T-cell (primary cell): ENCODE measurements around the gene ZNF689. TPM values are rescaled to one million over a fixed set of nuclear protein-coding genes. Genes with fewer than 3 reads are reported as not detected.

ENCODE experiments used
- ATAC-seq, 4 experiments: fragments of 200-7000 bp in 3 of 4; fragments of 150-1000 bp in 1 of 4; cut with Tn5 transposase; replicated peaks in 1 of 4; 1 replicate in 3 of 4; 2 replicates in 1 of 4; pipeline ENCODE4 v1.10.0; 2021; ENCODE audit warnings: moderate library complexity in 3 of 4, mild to moderate bottlenecking in 2 of 4, moderate number of reproducible peaks in 1 of 4
- CTCF ChIA-PET, 2 donors: fragments of 300-600 bp; sonication (Branson Sonifier 250); formaldehyde crosslinking; loops; one replicate each; lab custom pipeline; 2022; ENCODE audit warnings: antibody characterized with exemption in 2 of 2; lab: Charles Lee
- POLR2A ChIA-PET, 2 donors: fragments of 300-600 bp; sonication (Branson Sonifier 250); formaldehyde crosslinking; loops; one replicate each; lab custom pipeline; 2022; ENCODE audit warnings: antibody characterized with exemption in 2 of 2; lab: Charles Lee
- DNase-seq, 35 experiments: peaks; one replicate each; pipeline versions ENCODE4 v3.0.0 to v3.0.0-alpha.2; 2013 to 2023
- H3K27ac ChIP-seq: one replicate; pipeline ENCODE4 v1.5.1; 2013; ENCODE audit warnings: low read length
- H3K27me3 ChIP-seq, 2 experiments: replicated peaks in 1 of 2; 1 replicate in 1 of 2; 2 replicates in 1 of 2; pipeline versions ENCODE4 v1.6.1 to v1.7.0; 2013; ENCODE audit warnings: low read length in 1 of 2, mixed read lengths in 1 of 2; ENCODE audit not compliant: control insufficient read depth in 2 of 2, insufficient read depth in 2 of 2; ENCODE audit errors: extremely low read depth in 1 of 2
- H3K36me3 ChIP-seq, 2 donors: 1 replicate in 1 of 2; 2 replicates in 1 of 2; pipeline versions ENCODE4 v1.6.1 to v1.7.0; 2013; ENCODE audit warnings: low read length in 1 of 2; ENCODE audit not compliant: control insufficient read depth in 2 of 2, insufficient read depth in 1 of 2; ENCODE audit errors: extremely low read depth in 1 of 2
- H3K4me1 ChIP-seq, 2 experiments: 1 replicate in 1 of 2; 2 replicates in 1 of 2; pipeline versions ENCODE4 v1.6.1 to v1.7.0; 2013; ENCODE audit warnings: low read length in 2 of 2, mixed read lengths in 1 of 2; ENCODE audit not compliant: insufficient read depth in 2 of 2, control insufficient read depth in 1 of 2; ENCODE audit errors: extremely low read depth in 1 of 2
- H3K4me3 ChIP-seq, 2 donors: 1 replicate in 1 of 2; 2 replicates in 1 of 2; pipeline versions ENCODE4 v1.5.1 to v1.7.0; 2013; ENCODE audit warnings: mild to moderate bottlenecking in 2 of 2, low read length in 1 of 2, moderate library complexity in 1 of 2; ENCODE audit not compliant: control insufficient read depth in 1 of 2; ENCODE audit errors: extremely low read depth in 1 of 2
- H3K9me3 ChIP-seq: 2 replicates; pipeline ENCODE4 v1.7.0; 2013
- H3K27ac Mint-ChIP-seq, 2 donors: one replicate each; pipeline ENCODE4 v1.8.0; 2020 to 2021; ENCODE audit warnings: mild to moderate bottlenecking in 2 of 2, mixed read lengths in 2 of 2
- H3K27me3 Mint-ChIP-seq, 2 donors: one replicate each; pipeline ENCODE4 v1.8.0; 2021 to 2022; ENCODE audit warnings: mixed read lengths in 2 of 2
- H3K36me3 Mint-ChIP-seq: one replicate; pipeline ENCODE4 v1.8.0; 2021; ENCODE audit warnings: mixed read lengths
- H3K4me1 Mint-ChIP-seq, 3 donors: one replicate each; pipeline ENCODE4 v1.8.0; 2020 to 2022; ENCODE audit warnings: mixed read lengths in 3 of 3, mild to moderate bottlenecking in 1 of 3
- H3K4me3 Mint-ChIP-seq, 3 donors: one replicate each; pipeline ENCODE4 v1.8.0; 2020 to 2022; ENCODE audit warnings: mild to moderate bottlenecking in 3 of 3, mixed read lengths in 3 of 3, moderate library complexity in 3 of 3
- H3K9me3 Mint-ChIP-seq, 3 donors: one replicate each; pipeline ENCODE4 v1.8.0; 2020 to 2022; ENCODE audit warnings: mixed read lengths in 3 of 3
- WGBS: methylation state at CpG from one replicate; pipeline ENCODE4 v1.1.5; 2013; ENCODE audit warnings: missing lambda C conversion rate; ENCODE audit not compliant: insufficient coverage; 5-methylcytosine and 5-hydroxymethylcytosine counted together
- total RNA-seq, 35 experiments: library from RNA in 6 of 35; stranded (reverse) in 6 of 35; fragments of 120-200 nt in 1 of 35; gene quantifications; one replicate each; pipeline versions ENCODE4 v1.2.1 to v1.2.4 and lab custom pipeline; 2013 to 2026

The ZNF689 gene
- total RNA-seq, 5 donors from 2014 or later (not counting 1 experiment from before 2014, with no cell fraction given), result 11.0 to 13.7 (median 12.4) TPM

GRCh38 chr16:30567160-30567990 is 42.8 kb downstream of the ZNF689 start:
- CTCF ChIA-PET, result interaction anchor here in 1 of 2 donors (1.1 kb wide), 1 partner anchor 70 kb away, joined by 3 read pairs; no protein-coding TSS in a partner anchor
- Mint-ChIP-seq H3K27me3 (no peaks in the 10 kb centered on the region), H3K4me3 (peak overlapping the region; percentile 41 to 74 (median 67)), H3K27ac (peak overlapping the region; percentile 99 to 100), H3K4me1 (peaks cover 40 to 50% (median 43%) of the 10 kb centered on the region in 3 donors), H3K36me3 (no peaks in the 10 kb centered on the region), H3K9me3 (no peaks in the 10 kb centered on the region)
- WGBS, result 58% methylated on average over 5 of the region's 14 CpGs
- Histone ChIP-seq H3K4me1 (peaks cover 23 to 45% of the 10 kb centered on the region in 2 experiments), H3K9me3 (no peaks in the 10 kb centered on the region), H3K27me3 (no peaks in the 10 kb centered on the region), H3K4me3 (no peak overlapping the region), H3K27ac (peak overlapping the region; percentile 93), H3K36me3 (no peaks in the 10 kb centered on the region)
- ATAC-seq (no peak), DNase-seq (peak in 26 of 35 experiments; percentile 21 to 80 (median 43))
- POLR2A ChIA-PET, result interaction anchor here (0.7 to 1.2 kb wide), 3 partner anchors 9 to 69 kb away, joined by 3 to 6 read pairs (median 5); partner anchors contain the start of gene ZNF764 (in 1 of the 2)

- Histone ChIP-seq H3K4me3 (no peak overlapping the region), H3K9me3 (no peaks in the 10 kb centered on the region), H3K36me3 (no peaks in the 10 kb centered on the region), H3K4me1 (peaks cover 22 to 47% of the 10 kb centered on the region in 2 experiments), H3K27ac (no peak overlapping the region), H3K27me3 (peaks cover 0 to under 1% of the 10 kb centered on the region in 2 experiments)
- ATAC-seq (no peak), DNase-seq (no peak)
- H3K27ac Mint-ChIP-seq, result peak overlapping the region; percentile 93 to 99
- POLR2A ChIA-PET, result interaction anchor here (0.7 to 1.2 kb wide), 3 partner anchors 8 to 137 kb away, joined by 3 to 5 read pairs (median 3); partner anchors contain the start of genes DCTPP1 (in 1 of the 2) and ZNF764 (in 1 of the 2)
- CTCF ChIA-PET, result no interaction called here
- no peaks in the 10 kb centered on the region for H3K36me3 Mint-ChIP-seq
- no peaks in the 10 kb centered on the region for H3K9me3 Mint-ChIP-seq
- WGBS, result no CpG with 5 or more reads among the region's 4 CpGs
- H3K27me3 Mint-ChIP-seq, result no peaks in the 10 kb centered on the region
- peaks cover 36 to 43% (median 42%) of the 10 kb centered on the region in 3 donors for H3K4me1 Mint-ChIP-seq
- H3K4me3 Mint-ChIP-seq, result no peak overlapping the region
Observed at GRCh38 chr16:30566531-30566930, 43.7 kb downstream of the ZNF689 start.

- no peaks in the 10 kb centered on the region for H3K36me3 ChIP-seq
- no peaks in the 10 kb centered on the region for H3K9me3 Mint-ChIP-seq
- WGBS, result 88% methylated on average over 8 of the region's 8 CpGs
- H3K9me3 ChIP-seq, result no peaks in the 10 kb centered on the region
- H3K27ac ChIP-seq, result no peak overlapping the region
- H3K27me3 Mint-ChIP-seq, result no peaks in the 10 kb centered on the region
- no peaks in the 10 kb centered on the region for H3K36me3 Mint-ChIP-seq
- H3K4me3 Mint-ChIP-seq, result no peak overlapping the region
- H3K4me1 Mint-ChIP-seq, result peaks cover 42 to 46% (median 45%) of the 10 kb centered on the region in 3 donors
- ATAC-seq (no peak), DNase-seq (no peak)
- ChIA-PET POLR2A (interaction anchor here in 1 of 2 donors (0.7 kb wide), 1 partner anchor 136 kb away, joined by 3 read pairs; the partner anchor contains the start of gene DCTPP1), CTCF (no interaction called here)
- peaks cover 0 to 6% of the 10 kb centered on the region in 2 experiments for H3K27me3 ChIP-seq
- H3K4me3 ChIP-seq, result no peak overlapping the region
- H3K4me1 ChIP-seq, result peaks cover 20 to 49% of the 10 kb centered on the region in 2 experiments
- peak overlapping the region; percentile 93 to 99 for H3K27ac Mint-ChIP-seq
Observed at GRCh38 chr16:30565984-30566383, 44.2 kb downstream of the ZNF689 start.

GRCh38 chr16:30565526-30565925 is 44.7 kb downstream of the ZNF689 start:
- H3K36me3 ChIP-seq, result no peaks in the 10 kb centered on the region
- peak overlapping the region in 1 of 2 donors; percentile 52 for H3K27ac Mint-ChIP-seq
- H3K4me3 ChIP-seq, result no peak overlapping the region
- H3K4me1 ChIP-seq, result peaks cover 16 to 47% of the 10 kb centered on the region in 2 experiments
- ATAC-seq (no peak), DNase-seq (no peak)
- no peak overlapping the region for H3K27ac ChIP-seq
- no peak overlapping the region for H3K4me3 Mint-ChIP-seq
- ChIA-PET CTCF (no interaction called here), POLR2A (no interaction called here)
- no peaks in the 10 kb centered on the region for H3K36me3 Mint-ChIP-seq
- WGBS, result 44% methylated on average over 2 of the region's 7 CpGs
- H3K4me1 Mint-ChIP-seq, result peaks cover 42 to 45% (median 44%) of the 10 kb centered on the region in 3 donors
- H3K27me3 ChIP-seq, result peaks cover 0 to 6% of the 10 kb centered on the region in 2 experiments
- no peaks in the 10 kb centered on the region for H3K9me3 ChIP-seq
- H3K27me3 Mint-ChIP-seq, result no peaks in the 10 kb centered on the region
- no peaks in the 10 kb centered on the region for H3K9me3 Mint-ChIP-seq

- WGBS, result 97% methylated on average over 12 of the region's 14 CpGs
- DNase-seq, result no peak
- peak overlapping the region in 1 of 2 donors; percentile 53 for H3K4me3 ChIP-seq
- Mint-ChIP-seq H3K27me3 (no peaks in the 10 kb centered on the region), H3K4me1 (peaks cover 26 to 33% (median 29%) of the 10 kb centered on the region in 3 donors), H3K27ac (peak overlapping the region; percentile 89 to 94), H3K4me3 (peak overlapping the region; percentile 76 to 82 (median 78)), H3K9me3 (no peaks in the 10 kb centered on the region), H3K36me3 (no peaks in the 10 kb centered on the region)
- POLR2A ChIA-PET, result interaction anchor here (0.6 to 1.0 kb wide), 3 partner anchors 27 to 779 kb away, joined by 3 read pairs; no protein-coding TSS in a partner anchor
- no peaks in the 10 kb centered on the region for H3K36me3 ChIP-seq
- peak overlapping the region; percentile 45 for H3K27ac ChIP-seq
- no peaks in the 10 kb centered on the region for H3K9me3 ChIP-seq
- H3K4me1 ChIP-seq, result peaks cover 0 to 33% of the 10 kb centered on the region in 2 experiments
- CTCF ChIA-PET, result interaction anchor here in 1 of 2 donors (0.6 to 0.8 kb wide), 2 partner anchors 27 to 152 kb away, joined by 3 to 6 read pairs; no protein-coding TSS in a partner anchor
- no peak for ATAC-seq
- H3K27me3 ChIP-seq, result peaks cover 0 to 6% of the 10 kb centered on the region in 2 experiments
Observed at GRCh38 chr16:30562021-30562420, 48.2 kb downstream of the ZNF689 start.
